MG63 (cell line): ENCODE data around the gene UHRF2. TPM values are rescaled to one million over a fixed set of nuclear protein-coding genes. Genes with fewer than 3 reads are reported as not detected.
"Not testable (repeated sequence)": the region's sequence is repeated elsewhere in the genome, so short reads cannot be mapped to it uniquely, and the experiment has no call there.

Experiments used
- DNase-seq: peaks from one replicate; pipeline ENCODE4 v3.0.0-alpha.2; 2020
- H3K27me3 ChIP-seq: fragments of 250-450 bp; sonication (Bioruptor Pico); 2 replicates; pipeline ENCODE4 v1.5.1; 2020; ENCODE audit warnings: mild to moderate bottlenecking, moderate library complexity
- H3K36me3 ChIP-seq: fragments of 250-450 bp; sonication (Bioruptor Pico); 2 replicates; pipeline ENCODE4 v1.5.1; 2020; ENCODE audit warnings: mild to moderate bottlenecking, moderate library complexity
- H3K4me3 ChIP-seq: fragments of 250-450 bp; sonication (Bioruptor Pico); 2 replicates; pipeline ENCODE4 v1.5.1; 2020; ENCODE audit warnings: mild to moderate bottlenecking, moderate library complexity
- H3K9me3 ChIP-seq: fragments of 250-450 bp; sonication (Bioruptor Pico); 2 replicates; pipeline ENCODE4 v1.5.1; 2020; ENCODE audit warnings: mild to moderate bottlenecking, moderate library complexity
- total RNA-seq: library from RNA; depleted of rRNA; stranded (reverse); fragments of >200 nt; shearing (Covaris generic); gene quantifications from 2 replicates; pipeline ENCODE4 v1.2.3, GENCODE V29; 2014; ENCODE audit warnings: low replicate concordance

Gene UHRF2
- total RNA-seq, 1 experiment from 2014 or later = 11.1 TPM

- no peak overlapping the region for H3K4me3 ChIP-seq
- H3K27me3 ChIP-seq = no peaks in the 10 kb centered on the region
- H3K9me3 ChIP-seq = no peaks in the 10 kb centered on the region
- no peak for DNase-seq
- H3K36me3 ChIP-seq = 0 out of 2 replicates have a peak, but pooled peaks cover 2% of the 10 kb centered on the region
Observed at GRCh38 chr9:6506571-6506970, 93.6 kb downstream of the UHRF2 start.

DNA sequence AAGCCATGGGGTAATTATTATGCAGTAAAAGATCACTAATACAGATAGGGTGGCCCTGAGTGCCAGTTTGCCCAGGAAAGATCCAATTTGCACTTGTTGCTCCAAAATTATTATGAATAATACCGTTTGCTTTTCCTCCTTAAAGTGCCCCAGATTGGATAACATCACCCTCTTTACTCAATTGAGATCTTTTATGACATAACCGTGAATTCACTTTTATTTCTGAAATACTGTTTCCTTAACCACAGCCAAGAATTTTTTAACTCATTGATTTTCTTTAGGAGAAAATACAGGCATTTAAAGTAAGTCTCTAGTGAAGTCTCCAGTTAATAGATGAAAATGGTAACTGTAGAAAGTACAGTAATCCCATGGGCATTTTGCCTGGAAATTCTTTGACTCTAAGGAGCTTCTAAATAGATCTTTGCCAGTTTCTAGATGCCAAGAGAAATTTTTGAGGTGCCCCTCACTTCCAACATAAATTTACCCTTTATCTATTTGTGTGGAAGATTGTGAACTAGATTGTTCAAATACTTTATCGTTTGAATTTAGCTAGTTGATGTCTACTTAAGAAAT is 99.2 kb downstream of the UHRF2 start:
- Histone ChIP-seq H3K27me3 (no peaks in the 10 kb centered on the region), H3K36me3 (no peaks in the 10 kb centered on the region; the same call in 1 of the 2 replicates), H3K4me3 (no peak overlapping the region), H3K9me3 (no peaks in the 10 kb centered on the region)
- no peak for DNase-seq

GRCh38 chr9:6522263-6522662 is 109.3 kb downstream of the UHRF2 start:
- no peaks in the 10 kb centered on the region for H3K9me3 ChIP-seq
- no peak for DNase-seq
- H3K36me3 ChIP-seq = no peaks in the 10 kb centered on the region; the same call in 1 of the 2 replicates
- H3K27me3 ChIP-seq = no peaks in the 10 kb centered on the region
- H3K4me3 ChIP-seq = no peak overlapping the region

- no peak overlapping the region for H3K4me3 ChIP-seq
- DNase-seq = no peak
- no peaks in the 10 kb centered on the region for H3K27me3 ChIP-seq
- H3K36me3 ChIP-seq = no peaks in the 10 kb centered on the region
- H3K9me3 ChIP-seq = no peaks in the 10 kb centered on the region
Observed at GRCh38 chr9:6525326-6526045, 112.5 kb downstream of the UHRF2 start.

- DNase-seq = no peak
- H3K9me3 ChIP-seq = no peaks in the 10 kb centered on the region
- no peaks in the 10 kb centered on the region for H3K27me3 ChIP-seq
- H3K36me3 ChIP-seq = no peaks in the 10 kb centered on the region
- no peak overlapping the region for H3K4me3 ChIP-seq
Observed at GRCh38 chr9:6535594-6535993, 122.6 kb downstream of the UHRF2 start.

- Histone ChIP-seq H3K27me3 (no peaks in the 10 kb centered on the region), H3K36me3 (no peaks in the 10 kb centered on the region), H3K9me3 (no peaks in the 10 kb centered on the region), H3K4me3 (no peak overlapping the region)
- DNase-seq = no peak
Observed at GRCh38 chr9:6538666-6539071, 125.7 kb downstream of the UHRF2 start.

DNA sequence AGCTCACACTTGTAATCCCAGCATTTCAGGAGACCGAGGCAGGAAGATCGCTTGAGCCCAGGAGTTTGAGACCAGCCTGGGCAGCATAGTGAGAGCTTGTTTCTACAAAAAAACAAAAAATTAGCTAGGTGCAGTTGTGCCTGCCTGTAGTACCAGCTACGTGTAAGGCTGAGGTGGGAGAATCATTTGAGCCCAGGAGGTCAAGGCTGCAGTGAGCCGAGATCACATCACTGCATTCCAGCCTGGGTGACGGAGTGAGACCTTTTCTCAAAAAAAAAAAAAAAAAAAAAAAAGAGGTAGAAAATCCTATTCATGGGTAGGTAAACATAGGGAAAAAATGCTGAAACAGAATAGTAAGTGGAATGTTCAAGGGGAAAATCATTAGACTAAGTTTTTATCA is 129.6 kb downstream of the UHRF2 start:
- not testable (repeated sequence) for H3K36me3 ChIP-seq, H3K9me3 ChIP-seq, H3K4me3 ChIP-seq, DNase-seq, H3K27me3 ChIP-seq

DNA sequence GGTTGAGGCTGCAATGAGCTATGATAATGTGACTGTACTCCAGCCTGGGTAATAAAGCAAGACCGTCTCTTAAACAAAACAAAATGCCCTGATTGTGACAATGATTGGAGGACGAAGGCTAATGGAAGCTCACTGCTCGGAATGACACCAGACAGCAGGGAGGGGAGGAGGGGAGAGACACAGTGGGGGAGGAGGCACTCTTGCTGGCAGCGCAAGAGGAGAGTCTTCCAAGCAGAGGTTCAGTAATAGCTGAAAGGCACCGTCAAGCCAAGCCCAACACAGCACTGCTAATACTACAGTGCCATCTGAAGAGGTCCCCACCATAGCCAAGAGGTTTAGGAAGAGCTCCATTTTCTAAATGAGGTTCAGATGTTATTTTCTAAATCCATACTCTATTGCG is 130.2 kb downstream of the UHRF2 start:
- H3K9me3 ChIP-seq = no peaks in the 10 kb centered on the region
- H3K27me3 ChIP-seq = no peaks in the 10 kb centered on the region
- H3K36me3 ChIP-seq = no peaks in the 10 kb centered on the region
- no peak overlapping the region for H3K4me3 ChIP-seq
- no peak for DNase-seq

DNA sequence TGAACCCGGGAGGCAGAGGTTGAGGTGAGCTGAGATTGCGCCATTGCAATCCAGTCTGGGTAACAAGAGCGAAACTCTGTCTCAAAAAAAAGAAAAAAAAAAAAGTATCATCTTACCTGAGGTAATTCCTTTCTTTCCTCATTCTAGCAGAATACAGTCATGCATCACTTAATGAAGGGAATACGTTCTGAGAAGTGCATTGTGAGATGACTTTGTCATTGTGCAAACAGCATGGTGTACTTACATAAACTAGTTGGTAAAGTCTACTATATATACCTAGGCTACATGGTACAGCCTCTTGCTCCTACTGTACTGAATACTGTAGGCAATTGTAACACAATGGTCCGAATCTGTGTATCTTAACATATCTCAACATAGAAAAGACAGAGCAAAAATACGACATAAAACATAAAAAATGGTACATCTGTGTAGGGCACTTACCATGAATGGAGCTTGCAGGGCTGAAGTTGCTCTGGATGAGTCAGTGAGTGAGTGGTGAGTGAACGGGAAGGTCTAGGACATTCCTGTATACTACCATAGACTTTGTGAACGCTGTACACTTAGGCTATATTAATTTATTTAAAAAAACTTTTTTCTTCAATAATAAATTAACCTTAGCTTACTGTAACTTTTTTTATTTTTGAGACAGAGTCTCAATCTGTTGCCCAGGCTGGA is 132.2 kb downstream of the UHRF2 start:
- no peak for DNase-seq
- Histone ChIP-seq H3K36me3 (no peaks in the 10 kb centered on the region), H3K27me3 (no peaks in the 10 kb centered on the region), H3K4me3 (no peak overlapping the region), H3K9me3 (no peaks in the 10 kb centered on the region)

DNA sequence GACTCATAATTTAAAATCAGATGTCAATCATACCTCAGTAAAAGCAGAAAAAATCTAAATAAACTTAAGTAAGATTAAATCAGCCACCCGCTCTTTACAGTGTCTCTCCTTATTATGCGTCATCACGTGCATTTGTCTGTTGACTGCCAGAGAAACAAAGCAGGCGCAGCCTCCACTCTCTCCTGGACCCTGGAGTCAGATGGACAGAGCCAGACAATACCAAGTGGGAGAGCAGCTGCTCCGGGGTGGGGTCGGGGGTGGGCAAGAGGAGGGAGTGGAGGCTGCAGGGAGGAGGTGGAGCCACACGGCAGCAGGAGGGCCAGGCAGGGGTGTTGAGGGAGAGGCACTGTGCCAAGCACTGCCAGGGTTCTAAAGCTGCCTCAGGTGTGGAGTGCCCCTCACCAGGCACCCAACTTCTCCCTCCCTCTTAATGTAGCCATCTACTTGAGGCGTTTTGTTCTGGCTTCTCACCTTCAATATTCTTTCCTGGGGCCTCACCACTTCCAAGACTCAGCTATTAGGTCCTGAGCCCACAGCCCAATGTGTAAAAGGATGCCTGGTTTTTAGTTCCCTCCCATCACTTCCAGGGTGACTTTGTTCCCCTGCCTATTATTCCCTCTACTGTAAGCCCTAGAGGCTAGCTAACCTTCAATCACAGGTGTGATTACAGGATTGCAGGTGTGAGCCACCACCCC is 136.3 kb downstream of the UHRF2 start:
- H3K36me3 ChIP-seq = no peaks in the 10 kb centered on the region
- no peaks in the 10 kb centered on the region for H3K27me3 ChIP-seq
- H3K9me3 ChIP-seq = no peaks in the 10 kb centered on the region
- no peak for DNase-seq
- H3K4me3 ChIP-seq = no peak overlapping the region

DNA sequence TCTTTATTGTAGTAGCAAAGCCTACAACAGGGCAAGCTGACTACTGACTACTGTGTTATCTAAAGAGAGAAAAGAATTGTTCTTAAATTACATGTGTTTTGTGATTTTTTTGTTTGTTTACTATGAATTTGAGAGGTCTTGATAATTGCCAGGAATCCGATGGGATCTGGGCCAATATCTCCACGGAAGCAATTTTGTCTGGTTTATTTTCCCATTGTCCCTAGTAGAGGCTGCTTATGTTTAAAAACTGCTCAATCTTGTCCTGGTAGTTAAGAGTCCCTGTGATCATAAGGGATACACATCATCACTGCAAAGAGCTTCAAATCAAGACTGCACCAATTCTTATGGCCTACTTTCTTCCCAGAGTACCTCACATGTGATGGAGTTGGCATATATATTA is 138.1 kb downstream of the UHRF2 start:
- Histone ChIP-seq H3K9me3 (no peaks in the 10 kb centered on the region), H3K36me3 (no peaks in the 10 kb centered on the region), H3K4me3 (no peak overlapping the region), H3K27me3 (no peaks in the 10 kb centered on the region)
- no peak for DNase-seq

GRCh38 chr9:6552033-6552432 is 139.0 kb downstream of the UHRF2 start:
- Histone ChIP-seq H3K4me3 (no peak overlapping the region), H3K27me3 (no peaks in the 10 kb centered on the region), H3K36me3 (no peaks in the 10 kb centered on the region), H3K9me3 (no peaks in the 10 kb centered on the region)
- DNase-seq = peak; percentile 43

DNA sequence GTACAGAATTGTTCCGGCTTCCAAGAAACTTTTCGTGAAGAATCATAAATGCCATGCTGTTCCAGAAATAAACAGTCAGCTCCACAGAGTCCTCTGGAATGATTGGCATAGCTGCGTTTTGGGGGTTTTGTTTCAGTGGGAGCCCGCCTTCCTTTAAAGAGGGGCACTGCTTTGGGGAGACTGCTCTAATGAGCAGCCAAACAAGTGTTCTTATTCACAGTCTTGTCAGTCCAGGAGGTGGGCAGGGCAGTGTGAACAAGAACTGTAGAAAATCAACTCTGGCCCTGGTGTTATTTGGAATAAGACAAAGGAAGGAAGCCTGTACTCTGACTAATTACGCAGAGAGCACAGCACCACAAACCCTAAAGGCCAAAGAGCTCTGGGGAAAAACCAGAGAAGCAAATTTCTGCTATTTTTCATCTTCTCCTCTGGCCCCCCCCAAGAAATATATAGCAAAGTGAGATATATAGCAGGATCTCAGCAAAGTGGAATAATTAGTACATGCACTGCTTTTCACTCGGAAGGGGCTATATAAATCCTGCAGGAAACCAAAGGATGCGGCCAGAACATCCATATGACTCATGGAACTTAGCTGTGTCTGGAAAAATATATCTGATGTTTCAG is 139.6 kb downstream of the UHRF2 start:
- no peaks in the 10 kb centered on the region for H3K27me3 ChIP-seq
- no peak overlapping the region for H3K4me3 ChIP-seq
- H3K36me3 ChIP-seq = no peaks in the 10 kb centered on the region
- no peaks in the 10 kb centered on the region for H3K9me3 ChIP-seq
- peak; percentile 9 for DNase-seq

- Histone ChIP-seq H3K4me3 (no peak overlapping the region), H3K27me3 (no peaks in the 10 kb centered on the region), H3K9me3 (no peaks in the 10 kb centered on the region), H3K36me3 (no peaks in the 10 kb centered on the region)
- no peak for DNase-seq
Observed at GRCh38 chr9:6553866-6554265, 140.9 kb downstream of the UHRF2 start.
